Activated CD4-positive, alpha-beta T cell treated with anti-CD3 and anti-CD28 coated beads for 24 hours (primary cell): ENCODE measurements around the gene MEIOB.
A peak's percentile ranks its signal among the peaks of the same experiment; 100 is the strongest.

Experiments
- DNase-seq, 2 donors: peaks; one replicate each; pipeline ENCODE4 v3.0.0-alpha.2; 2020; ENCODE audit warnings: low read depth in 2 of 2

The MEIOB gene

GRCh38 chr16:1831186-1832075, 40.5 kb downstream of the MEIOB start:
- DNase-seq: no peak

DNA sequence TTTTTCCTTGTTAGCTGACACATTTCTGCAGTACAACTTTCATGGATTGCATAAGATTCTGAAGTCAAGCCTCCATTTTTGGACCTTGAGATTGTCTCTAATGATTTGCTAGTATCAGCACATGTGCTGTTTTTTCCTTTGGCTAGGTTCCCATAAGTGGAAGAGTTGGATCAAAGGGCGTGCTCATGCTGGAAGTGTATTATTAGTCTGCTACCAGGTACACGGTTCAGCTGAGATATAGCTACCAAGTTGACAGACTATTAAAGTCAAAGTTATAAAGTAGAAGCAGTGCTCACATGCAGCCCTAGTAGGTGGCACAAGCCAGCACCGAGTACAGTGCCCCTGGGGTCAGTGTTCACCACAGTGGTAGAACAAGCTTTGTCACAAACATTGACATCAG, 41.8 kb downstream of the MEIOB start:
- DNase-seq: no peak

- DNase-seq: no peak
Observed at GRCh38 chr16:1828645-1829410, 43.1 kb downstream of the MEIOB start.

GRCh38 chr16:1826691-1827573, 45.0 kb downstream of the MEIOB start, which contains the start of the genes FAHD1 and HAGH:
Gene FAHD1, plus strand, starts transcription at chr16:1827206. Its CDS starts 33 bp downstream, at chr16:1827239.
Gene HAGH, minus strand, starts transcription at chr16:1826825. Its CDS starts 38 bp downstream, at chr16:1826787.
- DNase-seq: peak; percentile 79 to 84

DNA sequence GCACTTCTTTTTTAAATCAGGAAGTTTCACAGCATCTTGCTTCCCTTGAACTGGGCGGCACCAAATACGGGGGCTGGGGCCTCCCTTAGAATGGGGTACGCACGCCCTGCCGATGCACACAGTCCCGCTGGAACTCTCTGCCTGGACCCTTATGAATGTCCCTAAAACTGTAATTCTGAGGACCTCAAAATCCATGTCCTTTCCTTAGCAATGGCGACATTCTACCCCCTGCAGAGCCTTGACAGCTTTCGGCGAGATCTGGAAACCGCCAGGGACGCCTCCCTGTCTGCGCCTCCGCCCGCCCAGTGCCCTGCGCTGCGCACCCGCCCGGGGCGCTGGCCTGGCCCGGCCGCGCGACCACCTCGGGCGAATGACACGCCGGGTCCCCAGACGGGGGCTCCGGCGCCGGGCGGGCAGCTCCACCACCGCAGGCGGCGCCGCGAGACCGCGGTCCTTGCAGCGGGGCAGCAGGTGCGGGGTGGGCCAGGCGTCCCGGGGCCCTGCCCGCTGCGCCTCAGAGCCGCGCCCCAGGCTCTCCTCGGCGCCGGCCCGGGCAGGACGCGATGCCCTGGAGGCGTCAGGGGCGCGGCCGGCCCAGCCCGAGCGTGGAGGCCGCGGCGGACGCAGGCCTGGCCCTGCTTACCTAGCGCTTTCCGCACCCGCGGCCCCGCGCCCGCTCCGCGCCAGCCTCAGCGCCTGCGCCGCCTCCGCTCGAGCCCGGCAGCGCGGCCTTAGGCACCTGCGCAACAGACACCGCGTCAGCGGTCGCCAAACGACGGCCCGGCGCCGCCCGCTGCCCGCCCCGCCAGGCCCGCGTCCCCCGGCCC, 45.9 kb downstream of the MEIOB start:
- DNase-seq: peak; percentile 40 to 56

- no peak for DNase-seq
Observed at GRCh38 chr16:1825381-1825863, 46.5 kb downstream of the MEIOB start.

GRCh38 chr16:1823821-1824220, 48.1 kb downstream of the MEIOB start:
- no peak for DNase-seq

GRCh38 chr16:1822801-1823200, 49.2 kb downstream of the MEIOB start:
- DNase-seq: no peak

DNA sequence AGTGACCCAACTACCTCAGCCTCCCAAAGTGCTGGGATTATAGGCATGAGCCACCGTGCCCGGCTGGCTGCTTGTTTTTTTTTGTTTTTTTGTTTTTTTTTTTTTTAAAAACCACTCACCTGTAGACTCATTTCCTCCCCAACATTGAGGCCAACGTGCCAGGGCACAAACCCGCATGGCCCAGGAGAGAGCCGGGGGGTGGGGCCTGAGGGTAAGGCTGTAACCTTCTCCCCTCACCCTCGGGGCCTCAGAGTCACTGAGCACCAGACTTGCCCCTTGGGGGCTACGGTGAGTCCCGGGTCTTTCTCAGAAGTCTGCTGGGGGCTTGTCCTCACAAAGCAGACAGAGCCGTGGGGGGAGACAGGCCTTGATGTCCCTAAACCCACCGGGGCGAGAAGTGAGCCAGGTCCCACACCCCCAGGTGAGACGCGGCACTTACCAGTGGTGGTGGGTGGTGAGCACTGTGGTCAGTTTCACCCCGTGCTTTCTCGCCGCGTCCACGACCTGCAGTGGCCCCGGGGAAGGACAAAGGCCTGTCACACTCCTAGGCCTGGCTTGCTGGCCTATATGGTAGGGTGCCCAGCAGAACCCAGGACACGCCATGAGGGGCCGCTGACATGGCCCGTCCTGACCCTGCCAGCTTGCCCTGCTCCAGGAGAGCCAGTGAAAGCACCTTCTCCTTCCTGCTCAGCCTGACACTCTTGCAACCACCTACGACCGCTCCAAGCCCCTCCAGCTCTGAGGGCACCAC, 49.9 kb downstream of the MEIOB start:
- DNase-seq: no peak

GRCh38 chr16:1820946-1821290, 51.0 kb downstream of the MEIOB start:
- no peak for DNase-seq

GRCh38 chr16:1820096-1820945, 51.6 kb downstream of the MEIOB start:
- DNase-seq: no peak

DNA sequence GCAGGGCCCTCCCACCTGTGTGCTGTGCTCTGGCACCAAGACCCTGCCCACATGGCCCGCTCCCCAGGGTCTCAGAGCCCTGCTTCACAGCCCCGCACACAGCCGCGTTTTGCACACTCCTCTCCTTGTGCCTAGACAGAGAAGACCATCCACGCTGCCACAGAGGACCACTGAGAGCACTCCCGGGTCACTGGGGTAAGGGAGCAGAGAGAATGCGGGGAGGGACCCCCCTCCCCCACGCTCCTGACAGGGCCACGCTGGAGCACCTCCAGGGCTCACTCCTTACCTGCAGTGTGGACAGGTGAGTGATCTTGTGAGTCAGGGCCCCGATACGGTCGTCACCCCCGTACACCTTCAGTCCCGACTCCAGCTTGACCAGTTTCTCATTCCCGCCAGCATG, 52.4 kb downstream of the MEIOB start:
- DNase-seq: no peak

DNA sequence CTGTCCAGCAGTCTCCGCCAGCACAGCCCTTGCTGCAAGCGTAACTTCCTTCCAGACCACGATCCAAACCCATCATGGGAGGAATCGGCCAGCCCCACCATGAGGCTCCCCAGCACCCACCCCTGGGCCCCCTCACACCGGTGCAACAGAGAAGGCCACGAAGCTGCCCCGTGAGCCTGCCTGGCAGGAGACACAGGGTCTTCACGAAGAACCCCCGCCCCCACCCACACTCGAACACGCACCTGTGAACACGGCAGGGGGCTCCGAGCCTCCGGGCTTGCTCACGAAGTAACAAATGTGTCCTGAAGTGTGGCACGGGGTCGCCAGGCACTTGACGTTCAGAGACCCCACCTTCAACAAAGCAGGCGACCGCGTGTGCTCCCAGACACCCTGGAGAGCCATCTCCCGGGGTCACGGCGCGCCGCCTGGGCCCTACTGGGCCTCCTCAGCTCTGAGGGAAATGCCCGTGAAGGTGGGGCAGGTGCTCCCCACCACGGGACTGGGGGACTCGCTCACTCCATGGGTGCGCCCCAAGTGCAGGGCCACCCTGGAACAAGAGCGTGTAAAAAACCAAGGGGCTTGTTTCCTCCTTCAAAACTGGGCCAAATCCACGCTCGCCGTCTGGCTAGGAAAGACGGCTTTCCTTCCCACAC, 53.0 kb downstream of the MEIOB start:
- DNase-seq: no peak

GRCh38 chr16:1818204-1818872, 53.6 kb downstream of the MEIOB start:
- no peak for DNase-seq

- DNase-seq: no peak
Observed at GRCh38 chr16:1817716-1818115, 54.2 kb downstream of the MEIOB start.

DNA sequence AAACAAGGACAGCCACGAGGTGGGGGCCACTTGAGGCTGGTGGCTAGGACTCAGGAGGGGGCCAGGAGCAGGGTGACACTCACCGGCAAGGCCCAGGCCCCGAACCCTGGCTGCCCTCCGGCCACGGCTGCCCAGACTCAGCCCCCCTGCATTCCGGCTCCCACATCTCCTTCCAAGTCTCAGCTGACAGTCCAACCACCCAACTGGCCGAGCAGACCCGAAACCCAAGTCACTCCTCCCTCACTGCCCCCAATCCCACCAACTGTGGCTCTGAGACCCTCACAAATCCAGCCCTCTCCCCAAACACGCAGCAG, 54.7 kb downstream of the MEIOB start:
- DNase-seq: no peak

DNA sequence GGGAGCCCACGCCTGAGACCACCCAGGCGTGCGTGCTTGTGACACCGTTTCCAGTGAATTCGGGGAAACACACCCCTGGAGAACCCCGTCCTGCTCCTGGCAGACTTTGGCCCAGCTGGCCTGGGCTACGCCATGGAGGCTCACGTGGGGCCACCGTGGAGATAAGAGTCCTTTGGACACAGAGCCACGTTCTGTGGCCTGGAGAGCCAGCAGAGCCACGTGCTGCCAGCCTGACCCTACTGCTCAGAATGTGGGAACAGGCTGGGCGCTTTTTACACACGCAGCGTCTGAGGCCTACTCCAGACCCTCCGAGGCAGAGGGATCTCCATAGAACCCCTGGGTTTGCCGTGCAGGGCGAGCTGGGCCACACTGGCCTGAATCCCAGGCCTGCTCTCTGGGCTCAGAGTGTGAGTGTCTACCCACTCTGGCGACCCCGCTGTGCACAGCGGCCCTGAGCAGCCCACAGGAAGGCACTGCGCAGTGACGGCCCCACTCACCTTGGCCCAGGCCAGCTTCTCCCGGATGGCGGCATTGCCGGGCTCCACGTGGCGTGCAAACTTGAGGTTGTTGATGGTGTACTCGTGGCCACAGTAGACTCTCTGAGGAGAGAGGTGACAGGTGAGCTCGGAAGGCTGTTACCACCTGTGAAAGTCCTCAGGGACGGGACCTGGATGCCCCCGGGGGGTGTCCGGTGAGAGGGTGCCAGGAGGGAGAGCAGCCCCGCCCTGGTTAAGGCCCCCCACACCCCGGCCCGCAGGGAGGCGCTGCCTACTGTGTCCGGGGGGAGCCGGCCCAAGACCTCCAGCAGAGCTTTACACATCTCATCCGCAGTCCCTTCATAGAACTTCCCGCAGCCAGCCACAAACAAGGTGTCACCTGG, 55.3 kb downstream of the MEIOB start:
- DNase-seq: no peak
